ENCODE data around the gene GPR155.
"Not testable (repeated sequence)": the region's sequence is repeated elsewhere in the genome, so short reads cannot be mapped to it uniquely, and the experiment has no call there.

The GPR155 gene

GRCh38 chr2:174492963-174493431 lies 6.2 kb upstream of the GPR155 start:
- H3K27ac ChIP-seq = no peak overlapping the region
- DNase-seq (ENCODE audit: low read depth, low spot score) = no peak

DNA sequence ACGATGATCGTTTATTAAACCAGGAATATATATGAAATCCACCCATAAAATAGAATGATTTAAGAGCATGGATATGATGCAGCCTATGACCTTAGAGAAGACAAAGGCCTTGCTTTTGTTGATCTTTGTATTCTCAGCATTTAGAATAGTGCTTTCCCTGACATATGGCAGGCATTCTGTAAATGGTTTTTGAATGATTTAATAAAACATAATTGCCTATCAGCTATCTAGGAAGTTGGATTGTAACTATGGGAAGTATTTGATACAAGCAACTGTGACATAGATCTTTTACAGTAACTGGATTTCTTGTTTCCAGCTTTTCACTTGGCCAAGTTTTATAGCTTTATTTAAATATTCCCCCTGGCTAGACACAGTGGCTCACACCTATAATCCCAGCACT lies 5.1 kb upstream of the GPR155 start:
- DNase-seq (ENCODE audit: low read depth, low spot score) = no peak
- H3K27ac ChIP-seq = no peak overlapping the region

- no peak for DNase-seq (ENCODE audit: low read depth, low spot score)
- H3K27ac ChIP-seq = no peak overlapping the region
Measured at GRCh38 chr2:174490051-174490450, 3.2 kb upstream of the GPR155 start.

- DNase-seq (ENCODE audit: low read depth, low spot score); H3K27ac ChIP-seq: not testable (repeated sequence)
Measured at GRCh38 chr2:174489520-174489919, 2.7 kb upstream of the GPR155 start.

DNA sequence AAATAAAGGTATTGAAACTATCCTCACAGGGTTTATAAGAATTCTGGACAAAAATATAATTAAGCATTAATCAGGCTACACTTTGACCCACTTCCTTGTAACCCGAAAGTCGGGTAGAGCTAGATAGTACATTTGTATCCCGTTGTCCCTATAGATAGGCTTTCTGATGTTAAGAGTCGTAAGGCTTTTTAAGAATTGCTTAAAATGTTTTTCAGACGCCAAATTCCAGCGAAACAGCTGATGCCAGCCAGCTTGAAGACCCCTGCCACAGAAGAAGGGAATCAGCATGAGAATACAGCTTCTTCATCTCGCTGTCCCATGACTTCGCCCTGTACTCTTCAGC lies 962 bp upstream of the GPR155 start:
- peak overlapping the region; percentile 26 for H3K27ac ChIP-seq
- no peak for DNase-seq (ENCODE audit: low read depth, low spot score)

GRCh38 chr2:174487108-174487819 lies 435 bp upstream of the GPR155 start:
- DNase-seq (ENCODE audit: low read depth, low spot score) = peak; percentile 84
- H3K27ac ChIP-seq = peak overlapping the region; percentile 26

- no peak for DNase-seq (ENCODE audit: low read depth, low spot score)
- no peak overlapping the region for H3K27ac ChIP-seq
Measured at GRCh38 chr2:174485788-174486562, 854 bp downstream of the GPR155 start.

DNA sequence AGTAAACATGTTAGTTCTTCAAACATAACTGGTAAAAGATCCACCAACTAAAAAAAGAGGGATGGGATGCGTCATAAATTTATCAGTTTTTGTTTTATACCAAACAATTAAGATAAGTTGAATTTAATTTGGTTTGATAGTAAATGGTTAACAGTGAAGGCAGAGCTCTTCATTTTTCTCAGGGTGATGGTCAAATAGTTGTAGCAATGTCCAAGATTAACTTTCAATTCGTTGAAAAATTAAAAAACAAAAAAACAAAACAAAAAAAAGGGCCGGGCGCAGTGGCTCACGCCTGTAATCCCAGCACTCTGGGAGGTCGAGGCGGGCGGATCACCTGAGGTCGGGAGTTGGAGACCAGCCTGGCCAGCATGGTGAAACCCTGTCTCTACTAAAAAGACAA lies 1.8 kb downstream of the GPR155 start:
- H3K27ac ChIP-seq; DNase-seq (ENCODE audit: low read depth, low spot score): not testable (repeated sequence)

DNA sequence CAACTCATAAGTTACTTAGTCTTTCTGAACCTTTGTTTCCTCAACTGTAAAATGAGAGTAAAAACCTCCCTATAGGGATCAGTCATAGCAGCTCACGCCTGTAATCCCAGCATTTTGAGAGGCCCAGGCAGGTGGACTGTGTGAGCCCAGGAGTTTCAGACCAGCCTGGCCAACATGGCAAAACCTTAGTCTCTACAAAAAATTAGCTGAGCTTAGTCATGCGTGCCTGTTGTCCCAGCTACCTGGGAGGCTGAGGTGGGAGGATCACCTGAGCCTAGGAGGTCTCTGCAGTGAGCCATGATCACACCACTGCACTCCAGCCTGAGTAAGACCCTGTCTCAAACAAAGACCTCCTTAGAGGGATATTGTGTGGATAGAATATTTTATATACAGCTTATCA lies 2.3 kb downstream of the GPR155 start:
- DNase-seq (ENCODE audit: low read depth, low spot score) = no peak
- H3K27ac ChIP-seq = no peak overlapping the region

DNA sequence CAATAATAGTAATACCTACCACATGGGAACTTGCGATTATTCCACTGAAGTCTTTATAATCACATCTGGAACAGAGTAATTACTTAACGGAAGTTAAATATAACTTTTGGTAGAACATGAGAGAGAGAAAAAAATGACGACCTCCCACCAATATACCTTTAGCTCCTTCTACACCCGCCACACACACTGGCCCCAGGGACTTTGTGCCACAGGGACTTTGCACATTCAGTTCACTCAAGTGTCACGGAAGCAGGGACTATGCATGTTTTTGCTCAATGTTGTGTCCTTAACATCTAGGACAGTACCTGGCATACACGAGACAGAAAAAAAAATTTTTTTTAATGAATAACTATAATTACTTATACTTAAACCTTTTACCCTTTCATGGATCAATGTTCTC lies 4.0 kb downstream of the GPR155 start:
- no peak for DNase-seq (ENCODE audit: low read depth, low spot score)
- H3K27ac ChIP-seq = no peak overlapping the region

DNA sequence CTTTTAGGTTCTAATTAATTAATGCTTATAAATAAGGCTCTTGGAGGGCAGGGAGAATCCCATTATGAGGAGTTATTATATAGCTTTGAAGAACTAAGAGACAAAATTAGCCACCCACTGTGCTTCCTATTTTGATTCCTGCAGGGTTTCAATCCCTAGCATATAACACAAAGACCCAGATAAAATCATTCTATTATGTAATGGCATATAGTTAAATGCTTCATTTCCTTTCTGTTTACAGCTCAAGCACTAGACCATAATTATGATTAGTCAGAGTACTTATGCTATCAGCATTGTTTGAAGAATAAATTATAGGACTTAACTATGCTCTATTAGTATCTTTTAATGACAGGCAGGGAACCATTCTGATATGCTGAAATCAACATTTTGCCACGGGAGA lies 9.1 kb downstream of the GPR155 start:
- DNase-seq (ENCODE audit: low read depth, low spot score) = no peak
- no peak overlapping the region for H3K27ac ChIP-seq

- no peak for DNase-seq (ENCODE audit: low read depth, low spot score)
- no peak overlapping the region for H3K27ac ChIP-seq
Measured at GRCh38 chr2:174473796-174474195, 13.0 kb downstream of the GPR155 start.

DNA sequence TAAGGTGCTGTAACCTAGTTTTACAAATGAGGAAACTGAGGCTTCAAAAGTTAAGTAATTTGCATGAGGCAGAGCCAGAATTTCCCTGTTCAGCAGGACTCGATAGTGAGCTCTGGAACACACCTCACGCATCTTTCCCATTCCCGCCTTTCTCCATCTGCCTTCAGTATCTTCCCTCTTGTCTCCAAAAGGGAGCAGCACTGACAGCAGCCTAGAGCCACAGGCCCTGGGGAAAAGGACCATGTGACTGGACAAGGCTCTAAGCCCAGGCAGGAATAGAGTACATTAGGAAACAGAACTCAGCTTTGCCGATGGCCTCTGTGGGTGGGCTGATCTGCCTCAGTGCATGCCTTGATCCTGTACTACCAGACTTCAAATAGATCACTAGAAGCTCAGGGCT lies 21.5 kb downstream of the GPR155 start:
- DNase-seq (ENCODE audit: low read depth, low spot score) = no peak
- no peak overlapping the region for H3K27ac ChIP-seq

DNA sequence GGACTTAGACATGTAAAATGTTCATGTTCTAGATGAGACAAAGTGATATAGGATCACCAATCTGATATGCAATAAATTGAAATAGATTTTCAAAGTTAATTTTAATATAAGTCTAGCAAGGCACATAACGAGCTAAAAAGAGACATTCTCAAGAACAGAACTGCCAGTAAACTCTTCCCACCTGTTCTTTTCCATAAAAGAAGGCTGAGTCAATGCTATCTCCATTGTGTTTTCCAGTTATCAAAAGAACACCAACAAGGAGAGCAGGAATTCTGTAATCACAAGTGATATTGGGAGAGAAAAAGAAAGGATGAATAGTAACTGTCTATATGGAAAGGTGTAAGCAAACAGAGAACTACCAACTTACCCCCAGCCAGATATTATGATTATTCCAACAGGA lies 25.6 kb downstream of the GPR155 start:
- DNase-seq (ENCODE audit: low read depth, low spot score) = no peak

DNA sequence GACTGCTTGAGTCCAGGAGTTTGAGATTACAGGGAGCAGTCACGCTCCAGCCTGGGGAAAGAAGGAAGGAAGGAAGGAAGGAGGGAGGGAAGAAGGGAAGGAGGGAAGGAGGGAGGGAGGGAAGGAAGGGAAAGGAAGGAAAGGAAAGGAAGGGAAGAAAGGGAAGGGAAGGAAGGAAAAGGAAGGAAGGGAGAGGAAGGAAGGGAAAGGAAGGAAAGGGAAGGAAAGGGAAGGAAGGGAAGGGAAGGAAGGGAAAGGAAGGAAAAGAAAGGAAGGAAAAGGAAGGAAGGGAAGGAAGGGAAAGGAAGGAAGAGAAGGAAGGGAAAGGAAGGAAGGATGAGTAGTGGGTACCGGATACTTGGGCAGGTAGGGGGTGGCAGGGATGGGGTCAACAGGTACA lies 32.3 kb downstream of the GPR155 start:
- no peak overlapping the region for H3K27ac ChIP-seq

More for the DNA sequence above, 25.6 kb downstream of the GPR155 start:
- no peak overlapping the region for H3K27ac ChIP-seq

DNA sequence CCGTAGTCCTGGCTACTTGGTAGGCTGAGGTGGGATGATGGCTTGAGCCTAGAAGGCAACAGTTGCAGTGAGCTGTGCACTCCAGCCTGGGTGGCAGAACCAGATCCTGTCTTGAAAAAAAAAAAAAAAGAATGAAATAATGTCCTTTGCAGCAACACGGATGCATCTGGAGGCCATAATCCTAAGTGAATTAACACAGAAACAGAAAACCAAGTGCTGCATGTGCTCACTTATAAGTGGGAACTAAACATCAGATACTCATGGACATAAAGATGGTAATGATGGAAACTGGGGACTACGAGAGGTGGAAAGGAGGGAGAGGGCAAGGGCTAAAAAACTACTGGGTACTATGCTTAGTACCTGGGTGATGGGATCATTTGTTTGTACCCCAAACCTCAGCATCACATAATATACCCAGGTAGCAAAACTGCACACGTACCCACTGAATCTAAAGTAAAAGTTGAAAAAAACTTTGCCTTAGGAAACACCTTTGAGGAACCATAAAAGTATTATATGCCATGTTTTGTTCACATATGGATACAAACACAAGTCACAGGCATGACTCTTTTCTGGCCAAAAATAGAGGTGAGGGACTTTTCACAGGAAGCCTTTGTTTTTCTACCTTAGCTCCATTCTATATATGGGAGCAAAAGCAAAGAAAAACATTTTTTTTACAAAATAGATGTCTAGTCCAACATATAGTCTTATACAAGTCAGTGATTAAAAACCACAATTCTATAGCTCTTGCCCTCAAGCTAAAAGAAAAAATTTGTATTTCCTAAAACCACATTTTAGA lies 36.6 kb downstream of the GPR155 start:
- DNase-seq (ENCODE audit: low read depth, low spot score) = no peak

More for the DNA sequence above, 32.3 kb downstream of the GPR155 start:
- DNase-seq (ENCODE audit: low read depth, low spot score) = no peak

GRCh38 chr2:174449033-174449432 lies 37.8 kb downstream of the GPR155 start:
- no peak for DNase-seq (ENCODE audit: low read depth, low spot score)
- no peak overlapping the region for H3K27ac ChIP-seq

More for the DNA sequence above, 36.6 kb downstream of the GPR155 start:
- H3K27ac ChIP-seq = no peak overlapping the region

GRCh38 chr2:174446531-174446930 lies 40.3 kb downstream of the GPR155 start:
- no peak overlapping the region for H3K27ac ChIP-seq
- DNase-seq (ENCODE audit: low read depth, low spot score) = no peak

DNA sequence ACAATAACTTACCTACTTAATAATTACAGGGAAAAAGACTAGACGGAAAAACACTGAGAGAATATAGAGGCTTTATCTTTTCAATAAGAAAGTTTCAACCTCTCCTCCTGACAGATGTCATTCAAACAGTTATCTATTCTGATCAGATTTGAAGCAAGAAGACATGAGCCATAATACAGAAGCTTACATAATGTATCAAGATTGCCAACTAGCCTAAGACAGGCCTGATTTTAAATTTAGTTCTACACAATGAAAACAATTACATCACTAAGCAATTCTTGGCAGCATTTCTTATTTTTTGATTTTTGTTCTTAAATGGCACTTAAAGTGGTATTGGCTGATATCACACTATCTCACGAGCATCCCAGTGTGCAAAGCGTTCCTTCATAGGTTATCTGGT lies 41.6 kb downstream of the GPR155 start:
- no peak overlapping the region for H3K27ac ChIP-seq
- DNase-seq (ENCODE audit: low read depth, low spot score) = no peak

DNA sequence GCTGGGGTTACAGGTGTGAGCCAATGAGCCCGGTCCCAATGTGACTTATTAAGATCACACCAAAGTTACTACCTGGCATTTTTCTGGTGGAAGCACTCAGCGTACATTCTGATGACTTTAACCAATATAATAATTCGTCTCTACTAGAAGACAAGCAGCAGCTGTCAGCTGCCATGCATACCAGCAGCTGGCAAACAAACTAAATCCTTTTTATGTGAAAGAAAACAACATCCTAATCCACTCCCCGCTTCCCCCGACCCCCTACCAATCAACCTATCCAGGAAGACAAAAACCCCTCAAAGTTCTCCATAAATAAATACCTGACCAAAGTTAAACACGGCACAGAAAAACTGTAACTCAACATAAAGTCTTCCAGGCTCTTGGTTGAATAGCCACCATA lies 42.1 kb downstream of the GPR155 start:
- DNase-seq (ENCODE audit: low read depth, low spot score) = no peak
- H3K27ac ChIP-seq = no peak overlapping the region

All from epithelial cell of prostate (primary cell).